Measurements from ENCODE around the gene RPL22.

DNA sequence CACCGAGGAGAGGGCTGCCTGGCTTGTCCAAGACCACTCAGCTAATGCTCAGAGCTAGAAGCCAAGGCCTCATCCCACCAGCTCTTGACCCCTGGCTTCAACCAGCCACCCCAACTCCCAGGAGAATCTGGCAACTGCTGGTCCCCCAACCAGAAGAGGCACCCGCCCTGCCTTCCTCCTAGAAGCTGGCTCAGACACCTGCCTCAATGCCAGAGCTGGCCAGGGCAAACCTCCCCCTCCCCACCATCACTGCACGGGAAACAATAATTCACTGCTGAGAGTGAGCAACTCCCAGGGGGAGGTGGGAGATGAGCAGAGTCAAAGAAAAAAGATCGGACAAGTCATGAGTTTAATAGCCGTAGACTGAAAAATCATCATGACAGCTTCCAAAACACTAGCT, 22.6 kb downstream of the RPL22 start:
- TF ChIP-seq, protein P1, sequence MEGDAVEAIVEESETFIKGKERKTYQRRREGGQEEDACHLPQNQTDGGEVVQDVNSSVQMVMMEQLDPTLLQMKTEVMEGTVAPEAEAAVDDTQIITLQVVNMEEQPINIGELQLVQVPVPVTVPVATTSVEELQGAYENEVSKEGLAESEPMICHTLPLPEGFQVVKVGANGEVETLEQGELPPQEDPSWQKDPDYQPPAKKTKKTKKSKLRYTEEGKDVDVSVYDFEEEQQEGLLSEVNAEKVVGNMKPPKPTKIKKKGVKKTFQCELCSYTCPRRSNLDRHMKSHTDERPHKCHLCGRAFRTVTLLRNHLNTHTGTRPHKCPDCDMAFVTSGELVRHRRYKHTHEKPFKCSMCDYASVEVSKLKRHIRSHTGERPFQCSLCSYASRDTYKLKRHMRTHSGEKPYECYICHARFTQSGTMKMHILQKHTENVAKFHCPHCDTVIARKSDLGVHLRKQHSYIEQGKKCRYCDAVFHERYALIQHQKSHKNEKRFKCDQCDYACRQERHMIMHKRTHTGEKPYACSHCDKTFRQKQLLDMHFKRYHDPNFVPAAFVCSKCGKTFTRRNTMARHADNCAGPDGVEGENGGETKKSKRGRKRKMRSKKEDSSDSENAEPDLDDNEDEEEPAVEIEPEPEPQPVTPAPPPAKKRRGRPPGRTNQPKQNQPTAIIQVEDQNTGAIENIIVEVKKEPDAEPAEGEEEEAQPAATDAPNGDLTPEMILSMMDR (IDR thresholded peaks at IDR 0.05 in 2 of 3, conservative IDR thresholded peaks at IDR 0.05 in 1 of 3; ENCODE audit: borderline replicate concordance in 1 of 3, insufficient read depth in 1 of 3, low read depth in 2 of 3, low read length in 2 of 3) = no peak
- no peak for TF ChIP-seq MAX (IDR thresholded peaks at IDR 0.05)
- TF ChIP-seq ZNF274 (IDR thresholded peaks at IDR 0.05; ENCODE audit: low read depth, low read length) = no peak
- TF ChIP-seq YY1 (IDR thresholded peaks at IDR 0.05; ENCODE audit: extremely low read depth, insufficient replicate concordance, low read depth, low read length) = no peak
- TF ChIP-seq POLR2A (IDR thresholded peaks at IDR 0.05; ENCODE audit: borderline replicate concordance, extremely low read depth, insufficient read depth, insufficient read length) = no peak
- TF ChIP-seq EZH2 (IDR thresholded peaks at IDR 0.05) = no peak
- no peak for TF ChIP-seq RAD21 (IDR thresholded peaks at IDR 0.05; ENCODE audit: low read depth)
